SHP77 treated with DMSO at 0.1 percent for 48 hours (cell line): ENCODE results near the gene CPTP.
A peak's percentile ranks its signal among the peaks of the same experiment; 100 is the strongest.

Experiments used
- DNase-seq: peaks from one replicate; lab custom pipeline; 2025; lab: John Stamatoyannopoulos, UW

CPTP gene

GRCh38 chr1:1324524-1325287 lies at the start of gene CPTP, which contains the start of gene INTS11:
Gene CPTP, plus strand, starts transcription at chr1:1324802. Its CDS starts 2,109 bp downstream, at chr1:1326911.
Gene INTS11, minus strand, starts transcription at chr1:1324660. Its CDS starts 52 bp downstream, at chr1:1324608.
- peak; percentile 56 for DNase-seq

GRCh38 chr1:1274931-1275431 lies 49.6 kb upstream of the CPTP start:
- no peak for DNase-seq

GRCh38 chr1:1275836-1276235 lies 48.8 kb upstream of the CPTP start:
- DNase-seq: no peak

- DNase-seq: no peak
Measured at GRCh38 chr1:1278620-1279019, 46.0 kb upstream of the CPTP start.

GRCh38 chr1:1279028-1279427 lies 45.6 kb upstream of the CPTP start:
- no peak for DNase-seq

- no peak for DNase-seq
Measured at GRCh38 chr1:1280782-1281481, 43.7 kb upstream of the CPTP start.

- DNase-seq: no peak
Measured at GRCh38 chr1:1281533-1282321, 42.9 kb upstream of the CPTP start.

GRCh38 chr1:1282998-1283397 lies 41.6 kb upstream of the CPTP start:
- no peak for DNase-seq

- no peak for DNase-seq
Measured at GRCh38 chr1:1283821-1284220, 40.8 kb upstream of the CPTP start.

- no peak for DNase-seq
Measured at GRCh38 chr1:1284221-1285101, 40.1 kb upstream of the CPTP start.

- DNase-seq: no peak
Measured at GRCh38 chr1:1285102-1285571, 39.5 kb upstream of the CPTP start.

- DNase-seq: no peak
Measured at GRCh38 chr1:1285611-1286311, 38.8 kb upstream of the CPTP start.

GRCh38 chr1:1286313-1287261 lies 38.0 kb upstream of the CPTP start:
- no peak for DNase-seq

- DNase-seq: no peak
Measured at GRCh38 chr1:1287288-1288110, 37.1 kb upstream of the CPTP start.

- no peak for DNase-seq
Measured at GRCh38 chr1:1290238-1290731, 34.3 kb upstream of the CPTP start.

- DNase-seq: no peak
Measured at GRCh38 chr1:1291023-1291528, 33.5 kb upstream of the CPTP start.

GRCh38 chr1:1291548-1292441 lies 32.8 kb upstream of the CPTP start:
- DNase-seq: peak; percentile 46
